CD4-positive, alpha-beta T cell (primary cell): Measurements from ENCODE around the gene SLC15A5. TPM values are rescaled to one million over a fixed set of nuclear protein-coding genes. Genes with fewer than 3 reads are reported as not detected.

Experiments
- ATAC-seq: fragments of 200-7000 bp; cut with Tn5 transposase; one replicate; pipeline ENCODE4 v1.10.0; 2022; ENCODE audit warnings: mild to moderate bottlenecking; ENCODE audit not compliant: poor library complexity
- CTCF ChIA-PET: fragments of 350-600 bp; sonication (Branson Sonifier 250); formaldehyde crosslinking; loops from one replicate; lab custom pipeline; 2021; ENCODE audit warnings: antibody characterized with exemption, inconsistent platforms; lab: Charles Lee
- POLR2A ChIA-PET: fragments of 350-600 bp; sonication (Branson Sonifier 250); formaldehyde crosslinking; loops from one replicate; lab custom pipeline; 2021; ENCODE audit warnings: antibody characterized with exemption, inconsistent platforms; lab: Charles Lee
- DNase-seq, 14 experiments: peaks; one replicate each; pipeline ENCODE4 v3.0.0-alpha.2; 2013 to 2020; ENCODE audit warnings: mixed read lengths in 2 of 14
- H3K27ac ChIP-seq, 2 donors: one replicate each; pipeline versions ENCODE4 v1.5.1 to v1.7.0; 2013; ENCODE audit warnings: low read length in 2 of 2, low read depth in 1 of 2, mild to moderate bottlenecking in 1 of 2
- H3K27me3 ChIP-seq, 2 experiments: 1 replicate in 1 of 2; 2 replicates in 1 of 2; pipeline versions ENCODE4 v1.6.1 to v1.7.0; 2013; ENCODE audit warnings: low read length in 2 of 2, control low read depth in 1 of 2, mild to moderate bottlenecking in 1 of 2, moderate library complexity in 1 of 2; ENCODE audit not compliant: insufficient read depth in 2 of 2, control insufficient read depth in 1 of 2
- H3K36me3 ChIP-seq: one replicate; pipeline ENCODE4 v1.6.1; 2013; ENCODE audit warnings: low read length, control low read depth; ENCODE audit not compliant: insufficient read depth
- H3K4me1 ChIP-seq: one replicate; pipeline ENCODE4 v1.6.1; 2013; ENCODE audit warnings: low read length, control low read depth; ENCODE audit not compliant: insufficient read depth
- H3K4me3 ChIP-seq: one replicate; pipeline ENCODE4 v1.5.1; 2013; ENCODE audit warnings: mild to moderate bottlenecking, low read length, moderate library complexity
- H3K9me3 ChIP-seq, 2 experiments: 1 replicate in 1 of 2; 2 replicates in 1 of 2; pipeline versions ENCODE4 v1.6.1 to v1.7.0; 2013; ENCODE audit warnings: low read length in 2 of 2, mild to moderate bottlenecking in 2 of 2, control low read depth in 1 of 2, moderate library complexity in 1 of 2; ENCODE audit not compliant: control insufficient read depth in 1 of 2, insufficient read depth in 1 of 2
- H3K27ac Mint-ChIP-seq: one replicate; pipeline ENCODE4 v1.8.0; 2020; ENCODE audit warnings: mixed read lengths
- H3K27me3 Mint-ChIP-seq: one replicate; pipeline ENCODE4 v1.8.0; 2021; ENCODE audit warnings: mixed read lengths
- H3K36me3 Mint-ChIP-seq: one replicate; pipeline ENCODE4 v1.8.0; 2021; ENCODE audit warnings: low read depth, mixed read lengths
- H3K4me1 Mint-ChIP-seq: one replicate; pipeline ENCODE4 v1.8.0; 2021; ENCODE audit warnings: low read depth, mixed read lengths
- H3K4me3 Mint-ChIP-seq: one replicate; pipeline ENCODE4 v1.8.0; 2020; ENCODE audit warnings: mild to moderate bottlenecking, mixed read lengths
- H3K9me3 Mint-ChIP-seq: one replicate; pipeline ENCODE4 v1.8.0; 2020; ENCODE audit warnings: mixed read lengths
- CTCF ChIP-seq: fragments of 200-600 bp; IDR thresholded peaks from one replicate; pipeline ENCODE4 v1.8.0; 2022; ENCODE audit warnings: antibody characterized with exemption, mild to moderate bottlenecking
- intact Hi-C, 2 experiments: fragments of 100-400 bp; cut with DNase I in 1 of 2; cut with micrococcal nuclease in 1 of 2; formaldehyde crosslinking; loops; one replicate each; pipeline versions ENCODE4 v1.15.1 to v1.9.0; 2023 to 2025; cut with DNase I, micrococcal nuclease
- total RNA-seq, 174 experiments: library from RNA in 2 of 174; stranded (reverse) in 2 of 174; gene quantifications; one replicate each; pipeline ENCODE4 v1.2.3 and lab custom pipeline; 2021 to 2026

Gene SLC15A5
- total RNA-seq, 2 experiments from 2014 or later = not detected

- H3K36me3 Mint-ChIP-seq = no peaks in the 10 kb centered on the region
- CTCF ChIA-PET = interaction anchor here (1.1 kb wide), 1 partner anchor 9 kb away, joined by 3 read pairs; no protein-coding TSS in a partner anchor
- POLR2A ChIA-PET = no interaction called here
- H3K27ac Mint-ChIP-seq = no peak overlapping the region
- no peak for TF ChIP-seq CTCF
- H3K4me3 Mint-ChIP-seq = no peak overlapping the region
- H3K4me1 Mint-ChIP-seq = no peaks in the 10 kb centered on the region
- no peaks in the 10 kb centered on the region for H3K27me3 Mint-ChIP-seq
- H3K4me3 ChIP-seq = no peak overlapping the region
- H3K9me3 Mint-ChIP-seq = no peaks in the 10 kb centered on the region
- no peaks in the 10 kb centered on the region for H3K36me3 ChIP-seq
- intact Hi-C loops = no loop called here
- DNase-seq (no peak), ATAC-seq (no peak)
- no peaks in the 10 kb centered on the region for H3K9me3 ChIP-seq
- no peak overlapping the region for H3K27ac ChIP-seq
- no peaks in the 10 kb centered on the region for H3K27me3 ChIP-seq
- H3K4me1 ChIP-seq = no peaks in the 10 kb centered on the region
Measured at GRCh38 chr12:16171348-16171747, 106.1 kb downstream of the SLC15A5 start.

- Mint-ChIP-seq H3K27ac (no peak overlapping the region), H3K4me3 (no peak overlapping the region), H3K36me3 (no peaks in the 10 kb centered on the region), H3K27me3 (no peaks in the 10 kb centered on the region), H3K4me1 (no peaks in the 10 kb centered on the region), H3K9me3 (no peaks in the 10 kb centered on the region)
- no peaks in the 10 kb centered on the region for H3K36me3 ChIP-seq
- no peak for TF ChIP-seq CTCF
- no peaks in the 10 kb centered on the region for H3K27me3 ChIP-seq
- DNase-seq (no peak), ATAC-seq (no peak)
- no peak overlapping the region for H3K4me3 ChIP-seq
- H3K4me1 ChIP-seq = no peaks in the 10 kb centered on the region
- intact Hi-C loops = no loop called here
- no peaks in the 10 kb centered on the region for H3K9me3 ChIP-seq
- POLR2A ChIA-PET = no interaction called here
- CTCF ChIA-PET = no interaction called here
- H3K27ac ChIP-seq = no peak overlapping the region
Measured at GRCh38 chr12:16168078-16168477, 109.4 kb downstream of the SLC15A5 start.

DNA sequence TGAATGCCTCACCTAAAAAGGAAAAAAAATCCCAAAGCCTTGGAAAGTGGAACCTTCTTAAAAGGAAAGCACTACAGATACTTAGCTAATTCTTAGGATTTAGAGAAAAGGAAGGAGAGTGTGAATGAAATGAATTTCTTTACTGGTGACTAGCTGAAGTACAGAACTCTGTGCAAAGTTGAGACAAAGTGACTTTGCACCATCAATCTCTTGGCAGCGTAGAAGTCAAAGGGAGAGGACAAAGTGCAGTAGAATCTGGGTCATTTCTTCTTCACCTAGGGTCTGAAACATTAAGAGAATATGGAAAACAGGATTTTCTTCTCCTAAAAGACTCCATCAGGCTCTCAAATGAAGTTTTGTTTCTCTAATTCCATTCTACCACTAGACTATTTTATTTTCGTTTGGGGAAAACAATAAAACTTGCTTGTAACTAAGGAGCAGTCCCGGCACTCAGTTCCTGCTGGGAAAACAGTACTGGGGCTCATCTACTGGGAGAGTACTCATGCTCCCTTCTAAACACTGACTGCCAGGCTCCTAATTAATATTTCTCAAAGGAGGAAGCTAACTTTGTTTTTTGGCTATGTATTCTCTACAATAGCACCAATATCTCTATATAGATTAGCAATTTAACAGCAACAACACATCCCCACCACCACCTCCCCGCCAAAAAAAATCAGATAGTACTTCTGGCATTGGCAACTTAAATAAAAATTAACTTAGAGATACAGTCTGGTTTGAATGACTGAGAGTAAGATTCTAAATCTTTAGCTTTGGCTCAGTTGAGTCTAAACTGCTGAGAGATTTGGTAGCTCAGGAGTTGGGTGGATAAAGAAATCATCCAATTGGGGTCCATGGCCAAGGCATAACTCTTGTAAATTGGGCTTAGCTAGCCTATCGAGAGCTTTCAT lies 110.7 kb downstream of the SLC15A5 start:
- Histone ChIP-seq H3K4me3 (no peak overlapping the region), H3K36me3 (no peaks in the 10 kb centered on the region), H3K27me3 (no peaks in the 10 kb centered on the region), H3K27ac (no peak overlapping the region), H3K9me3 (no peaks in the 10 kb centered on the region), H3K4me1 (no peaks in the 10 kb centered on the region)
- H3K9me3 Mint-ChIP-seq = no peaks in the 10 kb centered on the region
- no peak for ATAC-seq
- TF ChIP-seq CTCF = no peak
- POLR2A ChIA-PET = no interaction called here
- H3K27ac Mint-ChIP-seq = no peak overlapping the region
- H3K4me1 Mint-ChIP-seq = no peaks in the 10 kb centered on the region
- intact Hi-C loops = no loop called here
- H3K36me3 Mint-ChIP-seq = no peaks in the 10 kb centered on the region
- CTCF ChIA-PET = no interaction called here
- no peak for DNase-seq
- no peaks in the 10 kb centered on the region for H3K27me3 Mint-ChIP-seq
- no peak overlapping the region for H3K4me3 Mint-ChIP-seq
